Hepatocyte (in vitro differentiated cells): ENCODE measurements around the gene CMA1.

Experiments
- EZH2phosphoT487 ChIP-seq: fragments of 200-600 bp; sonication (generic); IDR thresholded peaks from one replicate; pipeline ENCODE4 v1.6.1; 2018; ENCODE audit warnings: antibody characterized with exemption, mild to moderate bottlenecking, low read depth, moderate library complexity; ENCODE audit not compliant: unreplicated experiment, severe bottlenecking
- TF ChIP-seq, protein P1 (sequence below): fragments of 200-600 bp; sonication (generic); IDR thresholded peaks from 2 replicates; pipeline ENCODE4 v1.5.1; 2016; ENCODE audit warnings: antibody characterized with exemption, mild to moderate bottlenecking; ENCODE audit not compliant: poor library complexity

DNA sequence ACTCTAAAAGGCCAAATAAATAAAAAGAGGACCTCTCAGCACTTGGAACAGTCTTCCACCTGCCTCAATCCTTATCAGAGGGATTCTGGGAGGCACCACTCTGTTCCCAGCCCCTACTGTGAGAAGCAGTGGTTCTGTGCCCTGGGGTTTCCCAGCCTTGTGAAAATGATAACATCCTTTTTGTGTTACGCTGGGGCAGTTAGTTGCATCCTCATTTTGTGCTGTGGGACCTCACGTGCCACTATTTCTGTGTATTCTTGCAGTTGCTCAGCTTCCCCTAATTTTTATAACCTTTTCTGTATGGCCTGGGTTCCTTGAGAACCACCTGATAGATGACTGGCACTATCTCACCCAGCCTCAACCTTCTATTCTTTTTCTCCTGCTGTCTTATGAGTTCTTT lies 10.8 kb upstream of the CMA1 start:
- TF ChIP-seq, protein P1, sequence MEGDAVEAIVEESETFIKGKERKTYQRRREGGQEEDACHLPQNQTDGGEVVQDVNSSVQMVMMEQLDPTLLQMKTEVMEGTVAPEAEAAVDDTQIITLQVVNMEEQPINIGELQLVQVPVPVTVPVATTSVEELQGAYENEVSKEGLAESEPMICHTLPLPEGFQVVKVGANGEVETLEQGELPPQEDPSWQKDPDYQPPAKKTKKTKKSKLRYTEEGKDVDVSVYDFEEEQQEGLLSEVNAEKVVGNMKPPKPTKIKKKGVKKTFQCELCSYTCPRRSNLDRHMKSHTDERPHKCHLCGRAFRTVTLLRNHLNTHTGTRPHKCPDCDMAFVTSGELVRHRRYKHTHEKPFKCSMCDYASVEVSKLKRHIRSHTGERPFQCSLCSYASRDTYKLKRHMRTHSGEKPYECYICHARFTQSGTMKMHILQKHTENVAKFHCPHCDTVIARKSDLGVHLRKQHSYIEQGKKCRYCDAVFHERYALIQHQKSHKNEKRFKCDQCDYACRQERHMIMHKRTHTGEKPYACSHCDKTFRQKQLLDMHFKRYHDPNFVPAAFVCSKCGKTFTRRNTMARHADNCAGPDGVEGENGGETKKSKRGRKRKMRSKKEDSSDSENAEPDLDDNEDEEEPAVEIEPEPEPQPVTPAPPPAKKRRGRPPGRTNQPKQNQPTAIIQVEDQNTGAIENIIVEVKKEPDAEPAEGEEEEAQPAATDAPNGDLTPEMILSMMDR = no peak
- TF ChIP-seq EZH2phosphoT487 = no peak
